Nephron (organoid): ENCODE measurements around the gene RMC1.

Source experiments
- H3K27ac Mint-ChIP-seq, 3 experiments: 2 replicates each; pipeline ENCODE4 v1.8.0; 2020; ENCODE audit warnings: mixed read lengths in 3 of 3, mild to moderate bottlenecking in 2 of 3, moderate library complexity in 1 of 3
- H3K27me3 Mint-ChIP-seq: 2 replicates; pipeline ENCODE4 v1.8.0; 2021; ENCODE audit warnings: low read depth, mild to moderate bottlenecking, moderate library complexity, mixed read lengths
- H3K36me3 Mint-ChIP-seq: 2 replicates; pipeline ENCODE4 v1.8.0; 2020; ENCODE audit warnings: low read depth, mixed read lengths
- H3K4me1 Mint-ChIP-seq: 2 replicates; pipeline ENCODE4 v1.8.0; 2020; ENCODE audit warnings: mixed read lengths
- H3K4me3 Mint-ChIP-seq, 3 experiments: 2 replicates each; pipeline ENCODE4 v1.8.0; 2020; ENCODE audit warnings: mild to moderate bottlenecking in 3 of 3, mixed read lengths in 3 of 3, moderate library complexity in 2 of 3
- H3K9me3 Mint-ChIP-seq: 2 replicates; pipeline ENCODE4 v1.8.0; 2020; ENCODE audit warnings: mixed read lengths
- CTCF ChIP-seq, 3 experiments: fragments of 200-600 bp; sonication (generic); IDR thresholded peaks; one replicate each; pipeline ENCODE4 v1.5.0; 2021; ENCODE audit warnings: antibody characterized with exemption in 3 of 3; ENCODE audit not compliant: unreplicated experiment in 3 of 3

Gene RMC1

GRCh38 chr18:23538001-23538400 lies 34.7 kb downstream of the RMC1 start:
- Mint-ChIP-seq H3K27ac (peak overlapping the region in 1 of 3 experiments; percentile 23), H3K27me3 (no peaks in the 10 kb centered on the region), H3K9me3 (no peaks in the 10 kb centered on the region), H3K4me3 (no peak overlapping the region), H3K4me1 (peaks cover 34% of the 10 kb centered on the region), H3K36me3 (peaks cover 65% of the 10 kb centered on the region)
- no peak for TF ChIP-seq CTCF (IDR thresholded peaks at IDR 0.05; ENCODE audit: unreplicated experiment in 3 of 3)

GRCh38 chr18:23538870-23539269 lies 35.6 kb downstream of the RMC1 start:
- H3K27me3 Mint-ChIP-seq: no peaks in the 10 kb centered on the region
- no peak overlapping the region for H3K27ac Mint-ChIP-seq
- H3K9me3 Mint-ChIP-seq: no peaks in the 10 kb centered on the region
- peaks cover 32% of the 10 kb centered on the region for H3K4me1 Mint-ChIP-seq
- TF ChIP-seq CTCF (IDR thresholded peaks at IDR 0.05; ENCODE audit: unreplicated experiment in 3 of 3): no peak
- peaks cover 71% of the 10 kb centered on the region for H3K36me3 Mint-ChIP-seq
- no peak overlapping the region for H3K4me3 Mint-ChIP-seq

GRCh38 chr18:23539296-23539695 lies 36.0 kb downstream of the RMC1 start:
- TF ChIP-seq CTCF (IDR thresholded peaks at IDR 0.05; ENCODE audit: unreplicated experiment in 3 of 3): no peak
- Mint-ChIP-seq H3K27ac (no peak overlapping the region), H3K4me3 (no peak overlapping the region), H3K36me3 (peaks cover 71% of the 10 kb centered on the region), H3K9me3 (no peaks in the 10 kb centered on the region), H3K4me1 (peaks cover 32% of the 10 kb centered on the region), H3K27me3 (no peaks in the 10 kb centered on the region)

GRCh38 chr18:23539911-23540525 lies 36.7 kb downstream of the RMC1 start:
- peaks cover 32% of the 10 kb centered on the region for H3K4me1 Mint-ChIP-seq
- H3K4me3 Mint-ChIP-seq: no peak overlapping the region
- H3K27ac Mint-ChIP-seq: no peak overlapping the region
- no peak for TF ChIP-seq CTCF (IDR thresholded peaks at IDR 0.05; ENCODE audit: unreplicated experiment in 3 of 3)
- H3K36me3 Mint-ChIP-seq: peaks cover 72% of the 10 kb centered on the region
- no peaks in the 10 kb centered on the region for H3K27me3 Mint-ChIP-seq
- no peaks in the 10 kb centered on the region for H3K9me3 Mint-ChIP-seq

- H3K36me3 Mint-ChIP-seq: peaks cover 66% of the 10 kb centered on the region
- no peak for TF ChIP-seq CTCF (IDR thresholded peaks at IDR 0.05; ENCODE audit: unreplicated experiment in 3 of 3)
- no peaks in the 10 kb centered on the region for H3K9me3 Mint-ChIP-seq
- H3K27ac Mint-ChIP-seq: no peak overlapping the region
- no peak overlapping the region for H3K4me3 Mint-ChIP-seq
- no peaks in the 10 kb centered on the region for H3K27me3 Mint-ChIP-seq
- peaks cover 30% of the 10 kb centered on the region for H3K4me1 Mint-ChIP-seq
Observed at GRCh38 chr18:23540867-23541266, 37.6 kb downstream of the RMC1 start.

- Mint-ChIP-seq H3K27me3 (no peaks in the 10 kb centered on the region), H3K36me3 (peaks cover 64% of the 10 kb centered on the region), H3K9me3 (no peaks in the 10 kb centered on the region), H3K4me1 (peaks cover 23% of the 10 kb centered on the region), H3K27ac (no peak overlapping the region), H3K4me3 (no peak overlapping the region)
- TF ChIP-seq CTCF (IDR thresholded peaks at IDR 0.05; ENCODE audit: unreplicated experiment in 3 of 3): no peak
Observed at GRCh38 chr18:23541349-23542093, 38.2 kb downstream of the RMC1 start.
